DMS114 treated with DMSO at 0.1 percent for 48 hours (cell line): ENCODE measurements around the gene MDH1B.
"Not testable (repeated sequence)": the region's sequence is repeated elsewhere in the genome, so short reads cannot be mapped to it uniquely, and the experiment has no call there.

ENCODE experiments used
- DNase-seq: peaks from one replicate; lab custom pipeline; 2025; ENCODE audit not compliant: unreplicated experiment; lab: John Stamatoyannopoulos, UW

Gene MDH1B

GRCh38 chr2:206774871-206775270, 9.7 kb upstream of the MDH1B start:
- DNase-seq: no peak

DNA sequence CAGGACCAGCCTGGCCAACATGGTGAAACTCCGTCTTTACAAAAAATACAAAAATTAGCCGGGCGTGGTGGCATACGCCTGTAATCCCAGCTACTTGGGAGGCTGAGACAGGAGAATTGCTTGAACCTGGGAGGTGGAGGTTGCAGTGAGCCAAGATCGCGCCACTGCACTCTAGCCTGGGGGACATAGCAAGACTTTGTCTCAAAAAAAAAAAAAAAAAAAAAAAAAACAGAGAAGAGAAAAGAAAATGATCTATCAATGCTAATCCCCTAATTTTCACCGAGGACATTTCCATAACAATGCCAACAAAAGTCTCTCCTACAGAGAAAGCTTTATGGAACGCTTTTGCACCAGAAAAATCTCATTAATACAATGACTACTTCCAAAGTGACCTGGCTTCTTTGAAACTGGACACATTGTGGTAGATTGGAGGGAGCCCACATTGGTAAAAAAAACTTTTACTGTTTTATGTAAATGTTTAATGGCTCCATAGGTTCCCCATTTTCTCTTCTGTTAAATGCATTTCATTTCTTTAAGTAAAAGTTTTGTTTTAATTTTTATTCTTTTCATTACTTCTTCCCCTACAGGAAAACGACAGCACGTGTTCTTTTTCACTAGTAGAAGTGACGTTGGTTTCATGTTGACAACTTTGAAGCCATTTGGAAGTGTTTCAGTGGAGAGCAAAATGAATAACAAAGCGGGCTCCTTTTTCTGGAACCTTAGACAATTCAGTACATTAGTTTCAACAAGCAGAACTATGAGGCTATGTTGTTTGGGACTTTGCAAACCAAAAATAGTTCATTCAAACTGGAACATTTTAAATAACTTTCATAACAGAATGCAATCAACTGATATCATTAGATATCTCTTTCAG, 1.2 kb upstream of the MDH1B start:
- DNase-seq: no peak

GRCh38 chr2:206764673-206765241, 371 bp downstream of the MDH1B start:
- DNase-seq: no peak

GRCh38 chr2:206756816-206757215, 8.3 kb downstream of the MDH1B start:
- DNase-seq: no peak

GRCh38 chr2:206740800-206741199, 24.3 kb downstream of the MDH1B start:
- DNase-seq: no peak

DNA sequence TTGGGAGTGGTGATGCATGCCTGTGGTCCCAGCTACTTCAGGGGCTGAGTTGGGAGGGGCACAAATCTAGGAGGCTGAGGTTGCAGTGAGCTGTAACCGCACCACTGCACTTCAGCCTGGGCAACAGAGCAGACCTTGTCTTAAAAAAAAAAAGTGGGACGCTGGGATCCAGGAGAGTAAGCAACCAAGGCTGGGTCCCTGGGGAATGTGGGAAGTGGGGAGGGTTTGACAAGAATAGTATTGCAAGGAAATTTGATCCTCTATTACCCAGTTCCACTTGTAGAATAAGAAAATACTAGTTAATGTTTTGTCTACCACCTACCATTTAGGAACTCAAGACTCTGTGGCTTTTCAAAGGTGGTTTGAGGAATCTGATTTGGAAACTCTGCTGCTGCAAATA, 25.9 kb downstream of the MDH1B start:
- DNase-seq: no peak

GRCh38 chr2:206736935-206737334, 28.2 kb downstream of the MDH1B start:
- DNase-seq: no peak

DNA sequence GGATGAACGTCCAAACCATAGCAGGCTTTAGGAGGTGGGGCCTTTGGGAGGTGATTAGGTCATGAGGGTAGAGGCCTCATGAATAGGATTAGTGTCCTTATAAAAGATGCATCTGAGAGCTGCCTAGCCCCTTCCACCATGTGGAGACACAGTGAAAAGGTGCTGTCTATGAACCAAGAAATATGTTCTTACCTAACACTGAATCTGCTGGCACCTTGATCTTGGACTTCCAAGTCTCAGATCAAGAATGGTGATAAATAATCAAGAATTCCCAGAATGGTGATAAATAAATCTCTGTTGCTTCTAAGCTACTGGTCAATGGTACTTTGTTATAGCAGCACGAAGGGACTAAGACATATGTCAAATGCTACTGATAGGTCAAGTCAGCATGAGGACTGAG, 31.8 kb downstream of the MDH1B start:
- DNase-seq: no peak

- no peak for DNase-seq
Observed at GRCh38 chr2:206728277-206729199, 36.6 kb downstream of the MDH1B start.

DNA sequence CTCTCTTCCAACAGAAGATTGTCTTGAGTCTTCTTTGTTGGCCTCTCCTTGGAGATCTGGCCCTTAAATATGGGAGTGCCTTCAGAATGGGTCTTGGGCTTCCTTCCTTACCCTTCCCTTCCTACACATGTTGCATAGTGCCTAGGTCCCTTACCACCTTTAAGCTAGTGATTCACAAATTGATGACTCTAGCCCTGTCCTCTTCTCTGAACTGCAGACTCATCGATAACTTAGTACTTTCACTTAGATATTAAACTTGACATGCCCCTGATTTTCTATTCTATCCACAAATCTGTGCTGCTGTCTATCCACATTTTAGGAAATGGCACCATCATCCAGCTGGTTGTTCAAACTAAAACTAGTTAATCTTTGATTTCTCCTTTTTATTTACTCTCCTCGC, 37.8 kb downstream of the MDH1B start:
- DNase-seq: no peak

- no peak for DNase-seq
Observed at GRCh38 chr2:206723288-206723687, 41.8 kb downstream of the MDH1B start.

DNA sequence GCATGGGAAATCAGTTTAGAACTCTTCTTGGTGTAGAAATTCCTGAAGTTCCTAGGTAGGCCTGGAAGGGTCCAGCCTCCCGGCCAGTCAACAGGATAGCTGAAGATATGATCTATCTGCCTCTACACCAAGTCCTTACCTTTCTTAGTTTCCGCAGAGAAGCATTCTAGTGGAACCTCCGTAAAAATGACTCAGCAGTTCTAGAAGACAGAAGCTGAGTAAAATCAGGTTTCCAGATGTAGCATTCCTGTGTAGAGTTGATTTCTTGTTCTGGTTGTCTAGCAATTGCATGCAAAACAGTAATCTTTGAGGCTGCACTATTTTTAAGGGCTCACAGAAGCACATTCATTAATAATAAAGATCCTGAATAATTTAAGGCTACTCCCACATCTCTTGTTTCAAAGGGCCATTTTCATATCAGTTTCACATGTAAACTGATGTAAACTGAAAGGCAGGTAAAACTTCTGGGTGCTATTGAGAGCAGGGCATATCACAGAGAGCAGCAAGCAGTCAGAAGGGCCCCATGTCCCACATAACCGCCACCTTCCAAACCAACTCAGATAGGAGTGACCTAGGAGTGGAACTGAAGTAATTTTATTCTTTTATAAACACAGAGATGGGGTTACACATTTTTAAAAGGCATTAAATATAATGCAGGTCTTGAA, 43.7 kb downstream of the MDH1B start:
- no peak for DNase-seq

GRCh38 chr2:206718296-206718695, 46.8 kb downstream of the MDH1B start, which contains the start of gene DYTN:
DYTN (minus strand) TSS chr2:206718396; CDS start chr2:206718279, 117 bp downstream.
- DNase-seq: no peak

DNA sequence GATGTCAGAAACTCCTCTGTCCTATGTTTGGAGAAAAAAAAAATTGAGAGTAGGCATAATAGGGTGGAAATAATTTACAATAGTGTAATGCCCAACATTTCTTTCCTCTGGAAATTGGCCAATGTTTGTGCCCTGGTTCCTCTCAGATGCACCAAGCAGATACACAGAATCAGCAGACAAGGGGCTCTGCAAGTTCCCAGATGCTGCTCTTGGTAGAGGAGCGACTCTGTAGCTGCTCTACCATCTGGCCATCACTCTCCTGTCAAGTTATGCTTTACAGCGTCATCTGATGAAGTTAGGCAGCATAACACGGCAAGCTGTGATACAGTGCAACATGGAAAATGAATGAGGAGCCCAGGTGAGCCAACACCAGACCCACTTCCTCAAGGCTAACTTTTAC, 48.5 kb downstream of the MDH1B start:
- DNase-seq: no peak

DNA sequence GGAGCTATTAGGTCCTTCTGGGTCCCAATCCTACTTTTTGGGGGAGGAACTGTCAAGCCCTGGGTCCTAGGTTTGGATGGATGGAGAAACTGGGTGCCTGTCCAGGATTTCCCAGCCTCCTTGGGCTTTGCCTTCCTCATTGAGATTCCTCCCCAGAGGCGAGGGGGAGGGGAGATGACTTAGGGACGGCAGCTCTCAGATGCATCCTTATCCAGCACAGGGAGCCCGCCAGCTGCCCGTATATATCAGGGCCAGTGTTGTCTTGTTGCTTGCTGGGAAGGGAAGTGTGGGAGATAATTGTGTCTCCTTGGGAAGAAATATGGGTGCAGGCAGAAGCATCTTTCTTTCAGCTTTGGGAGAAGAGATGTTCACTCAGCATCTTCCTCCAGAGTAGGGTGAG, 49.9 kb downstream of the MDH1B start:
- not testable (repeated sequence) for DNase-seq

DNA sequence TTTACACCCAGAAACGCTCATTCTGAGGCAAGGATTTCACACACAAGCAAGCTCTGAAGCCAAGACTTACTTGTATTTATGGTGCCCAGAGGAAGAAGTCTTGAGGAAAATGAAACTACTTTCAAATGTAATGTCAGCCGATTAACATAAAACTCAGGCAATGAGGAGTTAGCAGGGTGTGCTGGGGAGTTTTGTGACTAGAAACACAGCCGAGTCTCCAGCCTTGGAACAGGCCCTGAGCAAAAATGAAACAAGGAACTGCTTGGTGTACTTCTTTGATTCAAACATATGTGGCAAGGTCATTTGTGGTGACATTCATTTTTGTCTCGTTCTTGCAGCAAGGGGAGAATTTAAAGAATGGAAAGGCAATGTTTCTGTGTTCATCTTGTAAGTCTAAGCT, 51.4 kb downstream of the MDH1B start:
- DNase-seq: no peak

GRCh38 chr2:206708286-206708685, 56.8 kb downstream of the MDH1B start:
- DNase-seq: no peak

DNA sequence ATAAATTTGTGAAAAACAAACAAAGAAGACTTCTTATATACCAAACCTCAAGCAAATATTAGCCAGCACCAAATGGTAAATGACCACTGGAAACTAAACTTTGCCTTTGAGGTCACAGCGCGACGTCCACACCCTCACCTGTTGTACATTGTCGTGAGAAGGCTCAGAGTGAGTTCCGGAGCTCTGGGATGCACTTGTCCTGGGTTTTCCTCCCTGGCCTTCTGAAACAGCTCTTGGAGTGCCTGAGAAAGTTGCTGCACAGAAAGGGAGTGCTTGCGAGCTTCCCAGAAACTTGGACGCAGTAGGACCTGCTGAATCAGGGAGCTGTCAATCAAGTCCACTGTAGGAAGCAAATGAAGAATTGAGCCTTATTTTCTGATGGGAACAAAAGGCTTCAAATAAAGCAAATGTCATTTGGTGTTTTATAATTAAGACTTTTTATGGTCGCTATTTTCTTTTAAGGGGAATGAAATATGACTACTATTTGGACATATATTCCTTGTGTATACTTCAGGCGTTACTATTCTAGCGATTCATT, 57.9 kb downstream of the MDH1B start:
- DNase-seq: no peak

- no peak for DNase-seq
Observed at GRCh38 chr2:206701952-206702605, 63.0 kb downstream of the MDH1B start.

DNA sequence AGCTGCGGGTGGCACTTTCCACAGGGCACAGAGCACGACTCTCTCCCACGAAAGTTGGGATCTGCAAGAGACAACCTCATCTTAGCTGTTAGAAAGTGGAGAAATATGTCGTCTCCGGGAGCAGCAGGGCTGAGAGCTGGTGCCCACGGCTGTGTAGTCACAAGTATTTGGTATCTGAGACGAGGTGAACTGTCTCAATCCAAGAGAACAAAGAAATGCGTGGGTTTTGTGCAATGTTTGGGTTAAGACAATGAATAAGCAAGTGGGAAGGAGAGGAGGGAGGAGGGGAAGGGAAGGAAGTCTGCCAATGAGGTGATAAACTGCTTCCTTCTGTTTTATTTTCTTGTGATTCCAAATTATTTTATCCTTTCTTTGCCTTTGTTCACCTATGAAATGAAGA, 65.0 kb downstream of the MDH1B start:
- DNase-seq: no peak
